Coronary artery (tissue), 2 donors: ENCODE results near the gene SMAD3.

Experiments used
- DNase-seq: peaks from one replicate; pipeline ENCODE4 v3.0.0-alpha.2; 2017; ENCODE audit warnings: low spot score
- H3K27ac ChIP-seq, 2 donors: fragments of 200-600 bp; sonication (generic); one replicate each; pipeline ENCODE4 v1.5.1; 2016 to 2019
- H3K4me3 ChIP-seq: fragments of 200-600 bp; sonication (generic); 2 replicates; pipeline ENCODE4 v1.5.1; 2016; ENCODE audit warnings: mild to moderate bottlenecking, moderate library complexity
- CTCF ChIP-seq: fragments of 200-600 bp; sonication (generic); IDR thresholded peaks from one replicate; pipeline ENCODE4 v1.5.1; 2019; ENCODE audit warnings: antibody characterized with exemption

The SMAD3 gene

GRCh38 chr15:67186226-67186649 lies 120.8 kb downstream of the SMAD3 start:
- TF ChIP-seq CTCF = no peak
- Histone ChIP-seq H3K4me3 (no peak overlapping the region), H3K27ac (peak overlapping the region; percentile 44 to 79)
- no peak for DNase-seq

DNA sequence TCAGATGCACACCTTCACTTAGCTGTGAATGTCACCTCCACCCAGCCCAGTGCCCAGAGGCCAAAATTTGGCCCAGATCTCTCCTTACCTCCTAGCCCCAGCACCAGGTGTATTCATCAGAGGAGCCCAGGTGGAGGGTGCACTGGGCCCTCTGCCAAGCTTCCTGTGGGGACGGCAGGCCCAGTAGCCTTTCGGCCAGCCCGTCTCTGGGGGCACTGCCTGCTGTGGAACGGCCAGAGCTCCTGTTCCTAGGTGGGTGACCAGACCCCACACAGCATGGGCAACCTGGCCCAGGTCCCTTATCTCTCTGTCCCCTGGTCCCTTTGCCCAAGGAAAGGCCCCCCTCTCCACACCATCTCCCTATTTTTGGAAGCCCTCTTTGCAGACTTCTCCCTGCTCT lies 121.3 kb downstream of the SMAD3 start:
- Histone ChIP-seq H3K27ac (peak overlapping the region; percentile 44 to 79), H3K4me3 (no peak overlapping the region)
- TF ChIP-seq CTCF = no peak
- peak; percentile 66 for DNase-seq

- H3K27ac ChIP-seq = peak overlapping the region; percentile 44 to 79
- no peak for DNase-seq
Measured at GRCh38 chr15:67187351-67187854, 122.0 kb downstream of the SMAD3 start.

GRCh38 chr15:67188551-67189218 lies 123.3 kb downstream of the SMAD3 start:
- Histone ChIP-seq H3K27ac (peak overlapping the region; percentile 81 to 88), H3K4me3 (no peak overlapping the region)
- DNase-seq = peak; percentile 71
- no peak for TF ChIP-seq CTCF

More at GRCh38 chr15:67187351-67187854, 122.0 kb downstream of the SMAD3 start:
- no peak overlapping the region for H3K4me3 ChIP-seq
- TF ChIP-seq CTCF = no peak

GRCh38 chr15:67189326-67190051 lies 124.1 kb downstream of the SMAD3 start:
- Histone ChIP-seq H3K27ac (peak overlapping the region; percentile 81 to 88), H3K4me3 (no peak overlapping the region)
- TF ChIP-seq CTCF = no peak
- DNase-seq = peak; percentile 84

- no peak for DNase-seq
- TF ChIP-seq CTCF = no peak
- Histone ChIP-seq H3K4me3 (no peak overlapping the region), H3K27ac (peak overlapping the region; percentile 81 to 88)
Measured at GRCh38 chr15:67190326-67190725, 124.9 kb downstream of the SMAD3 start.
